Measurements from ENCODE around the gene ZBTB44.

Gene ZBTB44

DNA sequence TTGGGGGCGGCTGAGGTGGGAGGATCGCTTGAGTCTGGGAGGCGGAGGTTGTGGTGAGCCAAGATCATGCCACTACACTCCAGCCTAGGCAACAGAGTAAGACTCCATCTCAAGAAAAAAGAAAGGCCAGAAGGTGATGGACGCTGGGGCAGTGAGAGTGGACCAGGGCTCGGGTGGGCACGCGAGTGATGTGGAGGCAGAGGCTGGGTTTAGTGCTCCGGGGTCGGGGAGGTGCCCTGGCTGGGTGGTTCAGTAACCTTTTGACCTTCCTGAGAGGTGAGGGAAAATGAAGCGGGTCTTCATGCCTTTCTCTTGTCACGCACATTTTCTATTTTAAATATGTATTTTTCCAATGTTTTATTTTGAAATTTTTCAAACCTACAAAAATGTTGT, 110.0 kb downstream of the ZBTB44 start:
- ATAC-seq: no peak
- TF ChIP-seq, protein P1, sequence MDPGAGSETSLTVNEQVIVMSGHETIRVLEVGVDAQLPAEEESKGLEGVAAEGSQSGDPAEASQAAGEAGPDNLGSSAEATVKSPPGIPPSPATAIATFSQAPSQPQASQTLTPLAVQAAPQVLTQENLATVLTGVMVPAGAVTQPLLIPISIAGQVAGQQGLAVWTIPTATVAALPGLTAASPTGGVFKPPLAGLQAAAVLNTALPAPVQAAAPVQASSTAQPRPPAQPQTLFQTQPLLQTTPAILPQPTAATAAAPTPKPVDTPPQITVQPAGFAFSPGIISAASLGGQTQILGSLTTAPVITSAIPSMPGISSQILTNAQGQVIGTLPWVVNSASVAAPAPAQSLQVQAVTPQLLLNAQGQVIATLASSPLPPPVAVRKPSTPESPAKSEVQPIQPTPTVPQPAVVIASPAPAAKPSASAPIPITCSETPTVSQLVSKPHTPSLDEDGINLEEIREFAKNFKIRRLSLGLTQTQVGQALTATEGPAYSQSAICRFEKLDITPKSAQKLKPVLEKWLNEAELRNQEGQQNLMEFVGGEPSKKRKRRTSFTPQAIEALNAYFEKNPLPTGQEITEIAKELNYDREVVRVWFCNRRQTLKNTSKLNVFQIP (CRISPR knock-in tag; IDR thresholded peaks at IDR 0.05; ENCODE audit: borderline replicate concordance, low read depth): no peak
- TF ChIP-seq TOX (CRISPR knock-in tag; IDR thresholded peaks at IDR 0.05; ENCODE audit: borderline replicate concordance) (no peak), OSR1 (CRISPR knock-in tag; IDR thresholded peaks at IDR 0.05) (no peak), GLIS3 (CRISPR knock-in tag; IDR thresholded peaks at IDR 0.05) (no peak), SNAI2 (CRISPR knock-in tag; IDR thresholded peaks at IDR 0.05) (no peak), RARB (CRISPR knock-in tag; IDR thresholded peaks at IDR 0.05) (no peak), ISL1 (CRISPR knock-in tag; IDR thresholded peaks at IDR 0.05) (no peak), TCF4 (CRISPR knock-in tag; IDR thresholded peaks at IDR 0.05; ENCODE audit: borderline replicate concordance) (no peak)
- TF ChIP-seq, protein P2, sequence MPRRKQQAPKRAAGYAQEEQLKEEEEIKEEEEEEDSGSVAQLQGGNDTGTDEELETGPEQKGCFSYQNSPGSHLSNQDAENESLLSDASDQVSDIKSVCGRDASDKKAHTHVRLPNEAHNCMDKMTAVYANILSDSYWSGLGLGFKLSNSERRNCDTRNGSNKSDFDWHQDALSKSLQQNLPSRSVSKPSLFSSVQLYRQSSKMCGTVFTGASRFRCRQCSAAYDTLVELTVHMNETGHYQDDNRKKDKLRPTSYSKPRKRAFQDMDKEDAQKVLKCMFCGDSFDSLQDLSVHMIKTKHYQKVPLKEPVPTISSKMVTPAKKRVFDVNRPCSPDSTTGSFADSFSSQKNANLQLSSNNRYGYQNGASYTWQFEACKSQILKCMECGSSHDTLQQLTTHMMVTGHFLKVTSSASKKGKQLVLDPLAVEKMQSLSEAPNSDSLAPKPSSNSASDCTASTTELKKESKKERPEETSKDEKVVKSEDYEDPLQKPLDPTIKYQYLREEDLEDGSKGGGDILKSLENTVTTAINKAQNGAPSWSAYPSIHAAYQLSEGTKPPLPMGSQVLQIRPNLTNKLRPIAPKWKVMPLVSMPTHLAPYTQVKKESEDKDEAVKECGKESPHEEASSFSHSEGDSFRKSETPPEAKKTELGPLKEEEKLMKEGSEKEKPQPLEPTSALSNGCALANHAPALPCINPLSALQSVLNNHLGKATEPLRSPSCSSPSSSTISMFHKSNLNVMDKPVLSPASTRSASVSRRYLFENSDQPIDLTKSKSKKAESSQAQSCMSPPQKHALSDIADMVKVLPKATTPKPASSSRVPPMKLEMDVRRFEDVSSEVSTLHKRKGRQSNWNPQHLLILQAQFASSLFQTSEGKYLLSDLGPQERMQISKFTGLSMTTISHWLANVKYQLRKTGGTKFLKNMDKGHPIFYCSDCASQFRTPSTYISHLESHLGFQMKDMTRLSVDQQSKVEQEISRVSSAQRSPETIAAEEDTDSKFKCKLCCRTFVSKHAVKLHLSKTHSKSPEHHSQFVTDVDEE (CRISPR knock-in tag; IDR thresholded peaks at IDR 0.05): no peak

DNA sequence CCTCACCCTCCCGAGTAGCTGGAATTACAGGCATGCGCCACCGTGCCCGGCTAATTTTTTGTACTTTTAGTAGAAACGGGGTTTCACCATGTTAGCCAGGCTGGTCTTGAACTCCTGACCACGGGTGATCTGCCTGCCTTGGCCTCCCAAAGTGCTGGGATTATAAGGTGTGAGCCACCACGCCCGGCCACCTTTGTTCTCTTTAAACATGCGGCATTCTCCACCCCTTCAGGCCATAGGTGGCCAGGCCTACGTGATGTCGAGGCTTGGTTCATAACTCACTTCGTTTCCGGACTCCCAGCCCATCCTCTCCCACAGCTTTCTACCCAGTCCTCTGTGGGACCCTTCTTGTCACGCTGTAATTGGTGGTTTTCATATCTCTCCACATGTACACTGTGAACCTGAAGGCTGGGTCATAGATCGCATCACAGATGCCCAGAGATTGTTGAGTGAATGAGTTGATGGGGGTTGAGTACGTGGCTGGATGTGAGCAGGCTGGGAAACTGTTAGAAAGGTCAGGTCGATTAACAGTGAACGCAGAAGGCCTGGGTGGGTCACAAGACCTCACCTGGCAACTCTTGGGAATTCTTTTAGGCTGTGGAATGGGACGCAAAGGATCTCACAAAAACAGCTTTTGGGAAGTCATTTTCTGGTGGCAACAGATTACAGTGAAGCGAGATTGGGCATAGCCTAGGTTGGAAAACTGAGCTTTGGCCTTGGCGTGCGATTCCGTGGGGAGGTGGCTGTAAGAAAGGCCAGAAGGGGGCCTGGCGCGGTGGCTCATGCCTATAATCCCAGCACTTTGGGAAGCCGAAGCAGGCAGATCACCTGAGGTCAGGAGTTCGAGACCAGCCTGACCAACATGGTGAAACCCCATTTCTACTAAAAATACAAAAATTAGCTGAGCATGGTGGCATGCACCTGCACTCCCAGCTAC, 110.7 kb downstream of the ZBTB44 start:
- ATAC-seq: no peak
- TF ChIP-seq ZC3H10 (CRISPR knock-in tag; IDR thresholded peaks at IDR 0.05) (no peak), ZNF8 (CRISPR knock-in tag; IDR thresholded peaks at IDR 0.05) (no peak), TCF4 (CRISPR knock-in tag; IDR thresholded peaks at IDR 0.05; ENCODE audit: borderline replicate concordance) (no peak), ZNF70 (CRISPR knock-in tag; IDR thresholded peaks at IDR 0.05) (no peak)

DNA sequence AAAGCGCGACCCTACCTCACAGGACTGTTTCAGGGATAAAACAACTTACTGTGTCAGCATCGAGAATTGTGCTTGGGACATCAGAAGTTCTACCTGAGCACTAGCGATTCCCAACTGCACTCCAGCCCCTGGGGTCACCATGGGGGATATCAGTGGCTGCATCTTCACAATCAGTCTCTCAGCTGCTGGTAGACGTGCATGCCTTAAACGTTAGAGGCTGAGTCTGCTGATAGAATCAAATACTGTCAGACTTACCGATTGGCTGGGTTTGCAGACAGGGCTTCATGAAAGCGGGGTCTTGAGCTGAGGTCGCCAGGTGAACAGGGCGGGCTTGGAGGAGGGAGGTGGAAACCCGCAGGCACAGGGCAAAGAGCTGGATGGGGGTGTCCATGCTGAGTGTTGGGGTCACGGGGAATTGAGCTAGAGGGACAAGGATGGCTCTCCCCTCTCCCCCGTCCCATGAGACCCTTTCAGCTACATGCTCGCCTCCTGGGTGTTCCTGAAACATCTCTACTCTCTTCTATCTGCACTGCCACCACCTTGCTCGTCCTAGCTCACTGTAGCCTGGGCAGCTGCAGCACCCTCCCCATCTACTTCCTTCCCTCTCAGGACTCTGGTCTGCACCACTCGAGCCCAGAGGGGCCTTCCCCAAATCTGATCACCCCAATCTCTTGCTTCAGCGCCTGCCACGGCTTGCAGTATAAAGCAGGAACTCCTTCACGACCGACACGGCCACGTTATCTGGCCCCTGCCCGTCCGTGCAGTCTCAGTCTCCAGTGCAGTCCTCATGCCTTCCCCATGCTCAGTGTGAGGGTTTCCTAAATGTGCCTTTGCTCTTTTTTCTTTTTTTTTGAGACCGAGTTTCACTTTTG, 111.7 kb downstream of the ZBTB44 start:
- ATAC-seq: no peak
- no peak for TF ChIP-seq PPARA (CRISPR knock-in tag; IDR thresholded peaks at IDR 0.05; ENCODE audit: borderline replicate concordance)
- TF ChIP-seq, protein P3, sequence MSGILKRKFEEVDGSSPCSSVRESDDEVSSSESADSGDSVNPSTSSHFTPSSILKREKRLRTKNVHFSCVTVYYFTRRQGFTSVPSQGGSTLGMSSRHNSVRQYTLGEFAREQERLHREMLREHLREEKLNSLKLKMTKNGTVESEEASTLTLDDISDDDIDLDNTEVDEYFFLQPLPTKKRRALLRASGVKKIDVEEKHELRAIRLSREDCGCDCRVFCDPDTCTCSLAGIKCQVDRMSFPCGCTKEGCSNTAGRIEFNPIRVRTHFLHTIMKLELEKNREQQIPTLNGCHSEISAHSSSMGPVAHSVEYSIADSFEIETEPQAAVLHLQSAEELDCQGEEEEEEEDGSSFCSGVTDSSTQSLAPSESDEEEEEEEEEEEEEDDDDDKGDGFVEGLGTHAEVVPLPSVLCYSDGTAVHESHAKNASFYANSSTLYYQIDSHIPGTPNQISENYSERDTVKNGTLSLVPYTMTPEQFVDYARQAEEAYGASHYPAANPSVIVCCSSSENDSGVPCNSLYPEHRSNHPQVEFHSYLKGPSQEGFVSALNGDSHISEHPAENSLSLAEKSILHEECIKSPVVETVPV (CRISPR knock-in tag; IDR thresholded peaks at IDR 0.05): no peak
- no peak for TF ChIP-seq ISL1 (CRISPR knock-in tag; IDR thresholded peaks at IDR 0.05)
- no peak for TF ChIP-seq ZNF565 (CRISPR knock-in tag; conservative IDR thresholded peaks at IDR 0.05; ENCODE audit: low read depth)
- TF ChIP-seq CSDC2 (CRISPR knock-in tag; IDR thresholded peaks at IDR 0.05): no peak
- TF ChIP-seq ARNTL (CRISPR knock-in tag; IDR thresholded peaks at IDR 0.05; ENCODE audit: borderline replicate concordance, low read depth): no peak
- no peak for TF ChIP-seq ZFP30 (CRISPR knock-in tag; IDR thresholded peaks at IDR 0.05)
- no peak for TF ChIP-seq TCF4 (CRISPR knock-in tag; IDR thresholded peaks at IDR 0.05; ENCODE audit: borderline replicate concordance)
- no peak for TF ChIP-seq BACH2 (CRISPR knock-in tag; IDR thresholded peaks at IDR 0.05; ENCODE audit: borderline replicate concordance)
- TF ChIP-seq SNAI2 (CRISPR knock-in tag; IDR thresholded peaks at IDR 0.05): no peak
- TF ChIP-seq RARB (CRISPR knock-in tag; IDR thresholded peaks at IDR 0.05): no peak
- no peak for TF ChIP-seq ESRRG (CRISPR knock-in tag; IDR thresholded peaks at IDR 0.05)
- TF ChIP-seq, protein P4, sequence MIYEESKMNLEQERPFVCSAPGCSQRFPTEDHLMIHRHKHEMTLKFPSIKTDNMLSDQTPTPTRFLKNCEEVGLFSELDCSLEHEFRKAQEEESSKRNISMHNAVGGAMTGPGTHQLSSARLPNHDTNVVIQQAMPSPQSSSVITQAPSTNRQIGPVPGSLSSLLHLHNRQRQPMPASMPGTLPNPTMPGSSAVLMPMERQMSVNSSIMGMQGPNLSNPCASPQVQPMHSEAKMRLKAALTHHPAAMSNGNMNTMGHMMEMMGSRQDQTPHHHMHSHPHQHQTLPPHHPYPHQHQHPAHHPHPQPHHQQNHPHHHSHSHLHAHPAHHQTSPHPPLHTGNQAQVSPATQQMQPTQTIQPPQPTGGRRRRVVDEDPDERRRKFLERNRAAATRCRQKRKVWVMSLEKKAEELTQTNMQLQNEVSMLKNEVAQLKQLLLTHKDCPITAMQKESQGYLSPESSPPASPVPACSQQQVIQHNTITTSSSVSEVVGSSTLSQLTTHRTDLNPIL (CRISPR knock-in tag; IDR thresholded peaks at IDR 0.05; ENCODE audit: low read depth): no peak
- TF ChIP-seq, protein P5, sequence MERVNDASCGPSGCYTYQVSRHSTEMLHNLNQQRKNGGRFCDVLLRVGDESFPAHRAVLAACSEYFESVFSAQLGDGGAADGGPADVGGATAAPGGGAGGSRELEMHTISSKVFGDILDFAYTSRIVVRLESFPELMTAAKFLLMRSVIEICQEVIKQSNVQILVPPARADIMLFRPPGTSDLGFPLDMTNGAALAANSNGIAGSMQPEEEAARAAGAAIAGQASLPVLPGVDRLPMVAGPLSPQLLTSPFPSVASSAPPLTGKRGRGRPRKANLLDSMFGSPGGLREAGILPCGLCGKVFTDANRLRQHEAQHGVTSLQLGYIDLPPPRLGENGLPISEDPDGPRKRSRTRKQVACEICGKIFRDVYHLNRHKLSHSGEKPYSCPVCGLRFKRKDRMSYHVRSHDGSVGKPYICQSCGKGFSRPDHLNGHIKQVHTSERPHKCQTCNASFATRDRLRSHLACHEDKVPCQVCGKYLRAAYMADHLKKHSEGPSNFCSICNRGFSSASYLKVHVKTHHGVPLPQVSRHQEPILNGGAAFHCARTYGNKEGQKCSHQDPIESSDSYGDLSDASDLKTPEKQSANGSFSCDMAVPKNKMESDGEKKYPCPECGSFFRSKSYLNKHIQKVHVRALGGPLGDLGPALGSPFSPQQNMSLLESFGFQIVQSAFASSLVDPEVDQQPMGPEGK (CRISPR knock-in tag; IDR thresholded peaks at IDR 0.05; ENCODE audit: borderline replicate concordance): no peak
